GM12878 (cell line): ENCODE data around the gene GALNT18. TPM values are rescaled to one million over a fixed set of nuclear protein-coding genes. Genes with fewer than 3 reads are reported as not detected.

ENCODE experiments used
- ATAC-seq: fragments of 200-7000 bp; cut with Tn5 transposase; 3 replicates; pipeline ENCODE4 v1.9.1; 2020; ENCODE audit warnings: mild to moderate bottlenecking, moderate library complexity
- BruUV-seq: library from RNA; stranded (reverse); fragments of 400-500 nt; replicated peaks from 2 replicates; lab custom pipeline; 2021; lab: Mats Ljungman, UMichigan
- CTCF ChIA-PET: fragments of 300-600 bp; sonication (Branson Sonifier 250); formaldehyde crosslinking; extraction: SDS; loops from one replicate; lab custom pipeline; 2021; ENCODE audit warnings: inconsistent platforms; lab: Yijun Ruan, JAX
- POLR2A ChIA-PET: fragments of 350-600 bp; formaldehyde crosslinking; extraction: SDS; loops from one replicate; lab custom pipeline; 2021; ENCODE audit warnings: inconsistent platforms; lab: Charles Lee
- RAD21 ChIA-PET: fragments of 300-600 bp; sonication (Branson Sonifier 250); formaldehyde crosslinking; loops from one replicate; lab custom pipeline; 2023; ENCODE audit warnings: antibody characterized with exemption; ENCODE audit not compliant: unreplicated experiment; lab: Charles Lee
- SMC1A ChIA-PET: fragments of 300-600 bp; sonication (Branson Sonifier 250); formaldehyde crosslinking; loops from one replicate; lab custom pipeline; 2023; ENCODE audit not compliant: unreplicated experiment, uncharacterized antibody; lab: Charles Lee
- DNase-seq: peaks from one replicate; pipeline ENCODE4 v3.0.0-alpha.2; 2011; ENCODE audit warnings: low read depth, low spot score
- FAIRE-seq: peaks from 3 replicates; lab custom pipeline; 2011; peaks lifted over from hg19 to GRCh38; lab: Jason Lieb, UNC
- H2AFZ ChIP-seq: 2 replicates; pipeline ENCODE4 v1.6.0; 2011; ENCODE audit warnings: low read depth, low read length, control low read depth; ENCODE audit not compliant: control insufficient read depth
- H3K27ac ChIP-seq: 2 replicates; pipeline ENCODE4 v1.5.1; 2011; ENCODE audit warnings: control low read depth; ENCODE audit not compliant: control insufficient read depth, insufficient read depth
- H3K27me3 ChIP-seq, 2 experiments: replicated peaks in 1 of 2; 2 replicates each; pipeline versions ENCODE4 v1.6.0 to v1.6.1; 2011; ENCODE audit warnings: low read length in 1 of 2; ENCODE audit not compliant: control insufficient read depth in 2 of 2, insufficient read depth in 2 of 2
- H3K36me3 ChIP-seq, 2 experiments: 2 replicates each; pipeline ENCODE4 v1.5.1; 2011; ENCODE audit warnings: low read length in 1 of 2; ENCODE audit not compliant: control insufficient read depth in 2 of 2, insufficient read depth in 2 of 2
- H3K4me1 ChIP-seq: 2 replicates; pipeline ENCODE4 v1.6.1; 2011; ENCODE audit warnings: mild to moderate bottlenecking, low read length, moderate library complexity, mixed read lengths; ENCODE audit not compliant: control insufficient read depth, insufficient read depth
- H3K4me2 ChIP-seq: 2 replicates; pipeline ENCODE4 v1.6.0; 2011; ENCODE audit warnings: control low read depth; ENCODE audit not compliant: control insufficient read depth, insufficient read depth
- H3K4me3 ChIP-seq: fragments of 200-600 bp; sonication (generic); 2 replicates; pipeline ENCODE4 v1.5.1; 2016
- H3K79me2 ChIP-seq: 2 replicates; pipeline ENCODE4 v1.6.0; 2011; ENCODE audit warnings: low read length; ENCODE audit not compliant: control insufficient read depth, insufficient read depth
- H3K9ac ChIP-seq: 2 replicates; pipeline ENCODE4 v1.8.0; 2011; ENCODE audit warnings: low read length, control low read depth, mixed read lengths; ENCODE audit not compliant: control insufficient read depth, insufficient read depth
- H3K9me3 ChIP-seq: replicated peaks from 3 replicates; pipeline ENCODE4 v1.5.1; 2011; ENCODE audit warnings: mild to moderate bottlenecking, low read length; ENCODE audit not compliant: control insufficient read depth, insufficient read depth
- H4K20me1 ChIP-seq: 2 replicates; pipeline ENCODE4 v1.6.0; 2011; ENCODE audit not compliant: control insufficient read depth, insufficient read depth
- ASH2L ChIP-seq: fragments of 300-600, 200-600 bp; sonication (generic); IDR thresholded peaks from 2 replicates; pipeline ENCODE4 v1.6.1; 2017; ENCODE audit warnings: low read depth, mild to moderate bottlenecking, borderline replicate concordance
- BHLHE40 ChIP-seq, 2 experiments: fragments of 450-650 bp in 1 of 2; IDR thresholded peaks; 2 replicates each; pipeline ENCODE4 v1.6.1; 2011 to 2017; ENCODE audit warnings: low read depth in 2 of 2, borderline replicate concordance in 1 of 2, improper control_type of control experiment in 1 of 2, low read length in 1 of 2, mild to moderate bottlenecking in 1 of 2
- GABPA ChIP-seq: IDR thresholded peaks from 2 replicates; pipeline ENCODE4 v1.6.1; 2014; ENCODE audit warnings: antibody characterized with exemption, low read depth, mild to moderate bottlenecking, inconsistent platforms
- HDGF ChIP-seq: fragments of 450-650 bp; IDR thresholded peaks from 2 replicates; pipeline ENCODE4 v1.6.1; 2016; ENCODE audit warnings: antibody characterized with exemption
- NR2C1 ChIP-seq: fragments of 450-650 bp; IDR thresholded peaks from 2 replicates; pipeline ENCODE4 v1.6.1; 2017; ENCODE audit warnings: antibody characterized with exemption, mild to moderate bottlenecking, moderate library complexity
- RAD51 ChIP-seq: fragments of 450-650 bp; IDR thresholded peaks from 2 replicates; pipeline ENCODE4 v1.6.1; 2016; ENCODE audit warnings: moderate library complexity, mild to moderate bottlenecking, inconsistent platforms
- RB1 ChIP-seq: fragments of 450-650 bp; formaldehyde crosslinking; IDR thresholded peaks from 2 replicates; pipeline ENCODE4 v1.6.1; 2017; ENCODE audit warnings: mild to moderate bottlenecking, borderline replicate concordance
- RELA ChIP-seq: fragments of 450-650 bp; IDR thresholded peaks from 2 replicates; pipeline ENCODE4 v1.8.0; 2014; ENCODE audit warnings: borderline replicate concordance; ENCODE audit not compliant: partially characterized antibody
- SIX5 ChIP-seq: IDR thresholded peaks from 2 replicates; pipeline ENCODE4 v1.6.1; 2011; ENCODE audit warnings: mild to moderate bottlenecking, low read depth, low read length, moderate library complexity; ENCODE audit not compliant: severe bottlenecking
- SMARCA5 ChIP-seq: fragments of 450-650 bp; IDR thresholded peaks from 2 replicates; pipeline ENCODE4 v1.6.1; 2017; ENCODE audit warnings: mild to moderate bottlenecking
- SUPT20H ChIP-seq: IDR thresholded peaks from 2 replicates; pipeline ENCODE4 v1.6.1; 2011; ENCODE audit warnings: low read depth, mild to moderate bottlenecking, low read length, moderate library complexity, borderline replicate concordance; ENCODE audit not compliant: control insufficient read depth
- TCF7 ChIP-seq: IDR thresholded peaks from 2 replicates; pipeline ENCODE4 v1.6.1; 2014; ENCODE audit warnings: antibody characterized with exemption, borderline replicate concordance
- YBX1 ChIP-seq: fragments of 450-650 bp; IDR thresholded peaks from 2 replicates; pipeline ENCODE4 v1.6.1; 2016; ENCODE audit warnings: antibody characterized with exemption
- WGBS: methylation state at CpG from one replicate; pipeline ENCODE4 v1.1.6; 2016; ENCODE audit warnings: low lambda C conversion rate; ENCODE audit not compliant: insufficient replicate concordance, insufficient coverage; ENCODE audit errors: missing lambda C conversion rate; 5-methylcytosine and 5-hydroxymethylcytosine counted together
- in situ Hi-C: fragments of 300-500 bp; cut with MboI; formaldehyde crosslinking; loops from 9 replicates; pipeline ENCODE4 v1.14.3; 2018; ENCODE audit warnings: mixed read lengths
- intact Hi-C: fragments of 100-400 bp; cut with micrococcal nuclease; formaldehyde crosslinking; loops from one replicate; pipeline ENCODE4 v1.14.2; 2022; ENCODE audit not compliant: unreplicated experiment
- polyA plus RNA-seq, 11 experiments: library from polyadenylated mRNA; depleted of rRNA in 4 of 11; unstranded in 6 of 11; stranded (reverse) in 5 of 11; fragments of >200 nt; fragmentation: Nextera tagmentation in 4 of 11; fragmentation: Illumina TruSeq in 1 of 11; extraction: Ambion mirVana in 4 of 11; extraction: Trizol in 1 of 11; gene quantifications; 1 replicate in 1 of 11; 2 replicates in 10 of 11; pipeline versions ENCODE4 v1.2.1 to v1.2.3, GENCODE V29; 2011 to 2016; ENCODE audit warnings: inconsistent platforms in 2 of 11, missing spikeins in 2 of 11, low read depth in 1 of 11
- total RNA-seq, 4 experiments: library from RNA; depleted of rRNA in 3 of 4; stranded (reverse); fragments of >200 nt in 3 of 4; fragmentation: Illumina TruSeq in 1 of 4; extraction: Trizol in 1 of 4; gene quantifications; 2 replicates each; pipeline versions ENCODE4 v1.2.1 to v1.2.3, GENCODE V29; 2013 to 2021
- TF ChIP-seq, protein P1 (sequence below): IDR thresholded peaks from 2 replicates; pipeline ENCODE4 v1.6.1; 2011; ENCODE audit warnings: low read depth, mild to moderate bottlenecking, low read length, moderate library complexity, borderline replicate concordance; ENCODE audit errors: extremely low read depth
- TF ChIP-seq, protein P2 (sequence below): IDR thresholded peaks from 2 replicates; pipeline ENCODE4 v1.6.1; 2012; ENCODE audit warnings: improper control_type of control experiment, low read depth, low read length; ENCODE audit not compliant: insufficient replicate concordance
- TF ChIP-seq, protein P3 (sequence below): IDR thresholded peaks from 2 replicates; pipeline ENCODE4 v1.6.1; 2011; ENCODE audit warnings: borderline replicate concordance, low read depth, mild to moderate bottlenecking, moderate library complexity, low read length; ENCODE audit not compliant: insufficient read depth, poor library complexity, severe bottlenecking
- TF ChIP-seq, protein P4 (sequence below): IDR thresholded peaks from 2 replicates; pipeline ENCODE4 v1.6.1; 2011; ENCODE audit warnings: low read depth, low read length, improper control_type of control experiment, borderline replicate concordance

Gene GALNT18
- total and polyA plus RNA-seq, 10 of the 15 experiments (the other 5 are each of a cell fraction or from before 2014, with no cell fraction given) = 1.2 to 14.2 (median 6.3) TPM

DNA sequence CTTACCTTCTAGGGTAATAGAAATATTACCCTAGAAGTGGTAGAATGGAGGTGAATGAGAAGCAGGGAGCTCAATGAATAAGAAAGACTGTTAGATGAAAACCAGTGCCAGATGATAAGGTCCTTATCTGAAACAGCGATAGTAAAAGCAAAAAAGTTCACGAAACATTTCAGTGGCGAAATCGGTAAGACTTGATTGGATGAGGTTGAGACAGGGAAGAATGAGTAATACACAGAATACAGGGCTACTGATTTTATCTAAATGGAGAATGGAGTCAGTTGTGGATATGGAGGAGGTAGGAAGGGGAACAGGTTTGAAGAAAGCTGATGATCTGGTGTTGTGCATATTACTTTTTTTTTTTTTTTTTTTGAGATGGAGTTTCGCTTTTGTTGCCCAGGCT lies 96.5 kb downstream of the GALNT18 start:
- Histone ChIP-seq H3K9me3 (no peaks in the 10 kb centered on the region), H2AFZ (no peak overlapping the region), H3K4me2 (no peak overlapping the region), H3K79me2 (no peaks in the 10 kb centered on the region; the same call in none of the 2 replicates), H3K27me3 (no peaks in the 10 kb centered on the region), H3K9ac (no peak overlapping the region), H3K4me1 (peaks cover 3% of the 10 kb centered on the region), H3K27ac (no peak overlapping the region), H3K4me3 (no peak overlapping the region), H3K36me3 (no peaks in the 10 kb centered on the region; a peak in 1 of 4 replicates), H4K20me1 (no peaks in the 10 kb centered on the region)
- ATAC-seq (no peak), FAIRE-seq (no peak), DNase-seq (no peak)
- in situ Hi-C loops = no loop called here
- BruUV-seq = no TSS peak
- RAD21 ChIA-PET = interaction anchor here (0.6 kb wide), 1 partner anchor 101 kb away, joined by 3 read pairs; no protein-coding TSS in a partner anchor
- SMC1A ChIA-PET = interaction anchor here (1.5 kb wide), 1 partner anchor 7 kb away, joined by 3 read pairs; no protein-coding TSS in a partner anchor
- CTCF ChIA-PET = no interaction called here
- no peak for TF ChIP-seq SIX5
- TF ChIP-seq BHLHE40 (IDR thresholded peaks at IDR 0.05; ENCODE audit: borderline replicate concordance in 1 of 2, low read depth in 2 of 2, low read length in 1 of 2) = no peak
- no peak for TF ChIP-seq SMARCA5
- TF ChIP-seq YBX1 = no peak
- no peak for TF ChIP-seq RELA
- TF ChIP-seq, protein P1, sequence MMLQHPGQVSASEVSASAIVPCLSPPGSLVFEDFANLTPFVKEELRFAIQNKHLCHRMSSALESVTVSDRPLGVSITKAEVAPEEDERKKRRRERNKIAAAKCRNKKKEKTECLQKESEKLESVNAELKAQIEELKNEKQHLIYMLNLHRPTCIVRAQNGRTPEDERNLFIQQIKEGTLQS = no peak
- TF ChIP-seq, protein P2, sequence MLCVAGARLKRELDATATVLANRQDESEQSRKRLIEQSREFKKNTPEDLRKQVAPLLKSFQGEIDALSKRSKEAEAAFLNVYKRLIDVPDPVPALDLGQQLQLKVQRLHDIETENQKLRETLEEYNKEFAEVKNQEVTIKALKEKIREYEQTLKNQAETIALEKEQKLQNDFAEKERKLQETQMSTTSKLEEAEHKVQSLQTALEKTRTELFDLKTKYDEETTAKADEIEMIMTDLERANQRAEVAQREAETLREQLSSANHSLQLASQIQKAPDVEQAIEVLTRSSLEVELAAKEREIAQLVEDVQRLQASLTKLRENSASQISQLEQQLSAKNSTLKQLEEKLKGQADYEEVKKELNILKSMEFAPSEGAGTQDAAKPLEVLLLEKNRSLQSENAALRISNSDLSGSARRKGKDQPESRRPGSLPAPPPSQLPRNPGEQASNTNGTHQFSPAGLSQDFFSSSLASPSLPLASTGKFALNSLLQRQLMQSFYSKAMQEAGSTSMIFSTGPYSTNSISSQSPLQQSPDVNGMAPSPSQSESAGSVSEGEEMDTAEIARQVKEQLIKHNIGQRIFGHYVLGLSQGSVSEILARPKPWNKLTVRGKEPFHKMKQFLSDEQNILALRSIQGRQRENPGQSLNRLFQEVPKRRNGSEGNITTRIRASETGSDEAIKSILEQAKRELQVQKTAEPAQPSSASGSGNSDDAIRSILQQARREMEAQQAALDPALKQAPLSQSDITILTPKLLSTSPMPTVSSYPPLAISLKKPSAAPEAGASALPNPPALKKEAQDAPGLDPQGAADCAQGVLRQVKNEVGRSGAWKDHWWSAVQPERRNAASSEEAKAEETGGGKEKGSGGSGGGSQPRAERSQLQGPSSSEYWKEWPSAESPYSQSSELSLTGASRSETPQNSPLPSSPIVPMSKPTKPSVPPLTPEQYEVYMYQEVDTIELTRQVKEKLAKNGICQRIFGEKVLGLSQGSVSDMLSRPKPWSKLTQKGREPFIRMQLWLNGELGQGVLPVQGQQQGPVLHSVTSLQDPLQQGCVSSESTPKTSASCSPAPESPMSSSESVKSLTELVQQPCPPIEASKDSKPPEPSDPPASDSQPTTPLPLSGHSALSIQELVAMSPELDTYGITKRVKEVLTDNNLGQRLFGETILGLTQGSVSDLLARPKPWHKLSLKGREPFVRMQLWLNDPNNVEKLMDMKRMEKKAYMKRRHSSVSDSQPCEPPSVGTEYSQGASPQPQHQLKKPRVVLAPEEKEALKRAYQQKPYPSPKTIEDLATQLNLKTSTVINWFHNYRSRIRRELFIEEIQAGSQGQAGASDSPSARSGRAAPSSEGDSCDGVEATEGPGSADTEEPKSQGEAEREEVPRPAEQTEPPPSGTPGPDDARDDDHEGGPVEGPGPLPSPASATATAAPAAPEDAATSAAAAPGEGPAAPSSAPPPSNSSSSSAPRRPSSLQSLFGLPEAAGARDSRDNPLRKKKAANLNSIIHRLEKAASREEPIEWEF = no peak
- no peak for TF ChIP-seq NR2C1
- TF ChIP-seq, protein P3, sequence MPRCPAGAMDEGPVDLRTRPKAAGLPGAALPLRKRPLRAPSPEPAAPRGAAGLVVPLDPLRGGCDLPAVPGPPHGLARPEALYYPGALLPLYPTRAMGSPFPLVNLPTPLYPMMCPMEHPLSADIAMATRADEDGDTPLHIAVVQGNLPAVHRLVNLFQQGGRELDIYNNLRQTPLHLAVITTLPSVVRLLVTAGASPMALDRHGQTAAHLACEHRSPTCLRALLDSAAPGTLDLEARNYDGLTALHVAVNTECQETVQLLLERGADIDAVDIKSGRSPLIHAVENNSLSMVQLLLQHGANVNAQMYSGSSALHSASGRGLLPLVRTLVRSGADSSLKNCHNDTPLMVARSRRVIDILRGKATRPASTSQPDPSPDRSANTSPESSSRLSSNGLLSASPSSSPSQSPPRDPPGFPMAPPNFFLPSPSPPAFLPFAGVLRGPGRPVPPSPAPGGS = no peak
- TF ChIP-seq SUPT20H = no peak
- TF ChIP-seq TCF7 = no peak
- no peak for TF ChIP-seq GABPA
- no peak for TF ChIP-seq ASH2L
- TF ChIP-seq, protein P4, sequence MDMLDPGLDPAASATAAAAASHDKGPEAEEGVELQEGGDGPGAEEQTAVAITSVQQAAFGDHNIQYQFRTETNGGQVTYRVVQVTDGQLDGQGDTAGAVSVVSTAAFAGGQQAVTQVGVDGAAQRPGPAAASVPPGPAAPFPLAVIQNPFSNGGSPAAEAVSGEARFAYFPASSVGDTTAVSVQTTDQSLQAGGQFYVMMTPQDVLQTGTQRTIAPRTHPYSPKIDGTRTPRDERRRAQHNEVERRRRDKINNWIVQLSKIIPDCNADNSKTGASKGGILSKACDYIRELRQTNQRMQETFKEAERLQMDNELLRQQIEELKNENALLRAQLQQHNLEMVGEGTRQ = no peak
- TF ChIP-seq RB1 = no peak
- no peak for TF ChIP-seq RAD51
- TF ChIP-seq HDGF = no peak
- POLR2A ChIA-PET = no interaction called here
- intact Hi-C loops = no loop called here
- 98% methylated on average over 4 of the region's 5 CpGs for WGBS
